Measurements from ENCODE around the gene PCBP3. TPM values are rescaled to one million over a fixed set of nuclear protein-coding genes. Genes with fewer than 3 reads are reported as not detected.

The PCBP3 gene
- total and polyA plus RNA-seq, 2 of the 8 experiments (the other 6 are each of a cell fraction or from before 2014, with no cell fraction given) = 3.5 to 6.3 TPM

DNA sequence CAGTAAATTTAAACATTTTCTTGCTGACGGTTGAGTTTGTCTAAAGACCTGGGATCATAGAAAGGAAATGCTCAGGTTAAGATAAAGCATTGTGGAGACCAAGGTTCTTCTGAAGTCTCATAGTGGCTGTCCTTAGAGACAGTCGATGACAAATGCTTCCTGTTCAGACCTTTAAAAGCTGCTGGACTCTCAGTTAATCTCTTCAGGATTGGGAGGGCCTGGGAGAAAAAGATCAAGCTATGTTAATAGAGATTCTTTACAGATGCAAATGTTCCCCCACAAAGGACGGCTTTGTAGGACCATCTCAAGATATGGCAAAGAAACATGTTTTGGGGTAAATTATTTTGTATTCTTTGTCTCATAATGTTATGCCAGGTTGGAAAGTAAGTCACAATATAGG is 213.4 kb downstream of the PCBP3 start:
- no peak overlapping the region for H2BK12ac ChIP-seq (ENCODE audit: low read depth, low read length)
- ChIA-PET POLR2A (ENCODE audit: partially characterized antibody) (no interaction called here), CTCF (ENCODE audit: partially characterized antibody) (interaction anchor here (1.2 to 1.9 kb wide), 2 partner anchors 36 to 97 kb away, joined by 4 read pairs; no protein-coding TSS in a partner anchor)
- no peaks in the 10 kb centered on the region for H3K79me1 ChIP-seq (ENCODE audit: low read depth, low read length)
- H3K56ac ChIP-seq (replicated peaks; ENCODE audit: insufficient read length, low read depth, low read length) = no peak overlapping the region
- H3K27ac ChIP-seq (ENCODE audit: low read depth, low read length) = no peak overlapping the region
- H4K5ac ChIP-seq (ENCODE audit: insufficient read length, low read depth, low read length) = no peak overlapping the region
- no peak overlapping the region for H3K14ac ChIP-seq (ENCODE audit: insufficient read length)
- H3K9ac ChIP-seq (replicated peaks in 1 of 4; ENCODE audit: extremely low read depth in 1 of 4, low read depth in 3 of 4, low read length in 3 of 4) = no peak overlapping the region
- no peak overlapping the region for H3K4me2 ChIP-seq (ENCODE audit: insufficient read depth in 1 of 2, low read depth in 2 of 2, low read length in 2 of 2)
- no peak overlapping the region for H4K91ac ChIP-seq (replicated peaks; ENCODE audit: insufficient read length, low read length)
- H2AK5ac ChIP-seq (ENCODE audit: low read depth, low read length) = no peak overlapping the region
- H3K4me1 ChIP-seq (replicated peaks in 1 of 4; ENCODE audit: control insufficient read depth in 3 of 4, insufficient read depth in 4 of 4, low read length in 3 of 4) = peaks cover 0 to 8% (median 4%) of the 10 kb centered on the region in 4 experiments; a peak in 2 of 7 replicates
- no peak overlapping the region for H3K4me3 ChIP-seq (ENCODE audit: extremely low read depth in 1 of 4, insufficient read depth in 2 of 4, low read depth in 3 of 4, low read length in 4 of 4)
- H3K27me3 ChIP-seq (replicated peaks in 1 of 4; ENCODE audit: control insufficient read depth in 3 of 4, extremely low read depth in 1 of 4, insufficient read depth in 3 of 4, low read length in 3 of 4) = no peaks in the 10 kb centered on the region
- no peaks in the 10 kb centered on the region for H4K20me1 ChIP-seq (replicated peaks in 1 of 2; ENCODE audit: control insufficient read depth in 1 of 2, insufficient read depth in 2 of 2, low read length in 2 of 2)
- no peaks in the 10 kb centered on the region for H3K79me2 ChIP-seq (ENCODE audit: control insufficient read depth in 1 of 2, insufficient read depth in 2 of 2, low read length in 2 of 2)
- no peak overlapping the region for H3K4ac ChIP-seq (replicated peaks; ENCODE audit: insufficient read length, low read depth, low read length)
- H2BK20ac ChIP-seq (ENCODE audit: low read length) = no peak overlapping the region
- H3K23me2 ChIP-seq (ENCODE audit: low read depth, low read length) = no peaks in the 10 kb centered on the region
- no peak overlapping the region for H3K23ac ChIP-seq (ENCODE audit: insufficient read length)
- DNase-seq (ENCODE audit: low read depth in 1 of 2, low spot score in 2 of 2) = no peak
- H4K8ac ChIP-seq (ENCODE audit: extremely low read depth, insufficient read depth, low read length) = no peak overlapping the region
- no peak for FAIRE-seq
- no peak overlapping the region for H2BK5ac ChIP-seq (ENCODE audit: low read depth, low read length)
- no peaks in the 10 kb centered on the region for H3K36me3 ChIP-seq (ENCODE audit: control insufficient read depth in 2 of 4, insufficient read depth in 4 of 4, low read length in 3 of 4)
- H3K9me3 ChIP-seq (ENCODE audit: insufficient read depth in 2 of 2, low read depth in 1 of 2, low read length in 1 of 2) = no peaks in the 10 kb centered on the region
- no peak overlapping the region for H2BK120ac ChIP-seq (replicated peaks; ENCODE audit: low read depth, low read length)
- H3K18ac ChIP-seq (ENCODE audit: extremely low read depth, low read length) = no peak overlapping the region
- H2AFZ ChIP-seq (ENCODE audit: low read length) = no peak overlapping the region
- WGBS, 2 experiments (ENCODE audit: extremely low coverage in 1 of 2, insufficient coverage in 1 of 2, insufficient read length in 1 of 2, insufficient replicate concordance in 2 of 2, low coverage in 1 of 2, low lambda C conversion rate in 2 of 2, missing lambda C conversion rate in 1 of 2) = 88% methylated on average over 3 of the region's 3 CpGs; no CpG with 5 or more reads in 1 of the 2 experiments
- H2BK15ac ChIP-seq (ENCODE audit: low read length) = no peak overlapping the region
- TF ChIP-seq EZH2 (IDR thresholded peaks at IDR 0.05; ENCODE audit: low read depth, low read length, severe bottlenecking) (no peak), PHF8 (conservative IDR thresholded peaks at IDR 0.05; ENCODE audit: low read depth, low read length) (no peak), RXRA (IDR thresholded peaks at IDR 0.05; ENCODE audit: insufficient read depth, low read depth, low read length) (no peak), ASH2L (IDR thresholded peaks at IDR 0.05; ENCODE audit: low read length) (no peak), BRCA1 (IDR thresholded peaks at IDR 0.05; ENCODE audit: low read depth, low read length) (no peak)
- TF ChIP-seq, protein P1, sequence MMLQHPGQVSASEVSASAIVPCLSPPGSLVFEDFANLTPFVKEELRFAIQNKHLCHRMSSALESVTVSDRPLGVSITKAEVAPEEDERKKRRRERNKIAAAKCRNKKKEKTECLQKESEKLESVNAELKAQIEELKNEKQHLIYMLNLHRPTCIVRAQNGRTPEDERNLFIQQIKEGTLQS (IDR thresholded peaks at IDR 0.05; ENCODE audit: insufficient read depth, low read depth, low read length) = no peak
